ENCODE measurements around the gene GNAZ.
A peak's percentile ranks its signal among the peaks of the same experiment; 100 is the strongest.
"Not testable (repeated sequence)": the region's sequence is repeated elsewhere in the genome, so short reads cannot be mapped to it uniquely, and the experiment has no call there.

Gene GNAZ

GRCh38 chr22:23133922-23134321 is 63.6 kb downstream of the GNAZ start:
- no peak for DNase-seq (ENCODE audit: low spot score)

GRCh38 chr22:23136991-23137390 is 66.7 kb downstream of the GNAZ start:
- not testable (repeated sequence) for DNase-seq (ENCODE audit: low spot score)

GRCh38 chr22:23137468-23137867 is 67.1 kb downstream of the GNAZ start:
- no peak for DNase-seq (ENCODE audit: low spot score)

- DNase-seq (ENCODE audit: low spot score), result no peak
Measured at GRCh38 chr22:23137905-23138561, 67.7 kb downstream of the GNAZ start.

GRCh38 chr22:23138584-23139435 is 68.5 kb downstream of the GNAZ start:
- no peak for DNase-seq (ENCODE audit: low spot score)

- DNase-seq (ENCODE audit: low spot score), result no peak
Measured at GRCh38 chr22:23140385-23140784, 70.1 kb downstream of the GNAZ start.

- no peak for DNase-seq (ENCODE audit: low spot score)
Measured at GRCh38 chr22:23142546-23143105, 72.3 kb downstream of the GNAZ start.

GRCh38 chr22:23143119-23143518 is 72.8 kb downstream of the GNAZ start:
- DNase-seq (ENCODE audit: low spot score), result no peak

GRCh38 chr22:23144432-23144831 is 74.1 kb downstream of the GNAZ start:
- no peak for DNase-seq (ENCODE audit: low spot score)

GRCh38 chr22:23144932-23145877 is 74.9 kb downstream of the GNAZ start, which contains the start of gene RAB36:
TSS of gene RAB36 (plus strand) at chr22:23145477. CDS start at chr22:23146617, 1,140 bp downstream.
- peak; percentile 99 for DNase-seq (ENCODE audit: low spot score)

- no peak for DNase-seq (ENCODE audit: low spot score)
Measured at GRCh38 chr22:23145878-23146470, 75.7 kb downstream of the GNAZ start.

GRCh38 chr22:23146478-23147205 is 76.3 kb downstream of the GNAZ start:
- no peak for DNase-seq (ENCODE audit: low spot score)

GRCh38 chr22:23147617-23148387 is 77.5 kb downstream of the GNAZ start:
- no peak for DNase-seq (ENCODE audit: low spot score)

- no peak for DNase-seq (ENCODE audit: low spot score)
Measured at GRCh38 chr22:23149743-23150238, 79.5 kb downstream of the GNAZ start.

- no peak for DNase-seq (ENCODE audit: low spot score)
Measured at GRCh38 chr22:23150762-23151161, 80.4 kb downstream of the GNAZ start.

GRCh38 chr22:23151827-23152226 is 81.5 kb downstream of the GNAZ start:
- DNase-seq (ENCODE audit: low spot score), result no peak

- no peak for DNase-seq (ENCODE audit: low spot score)
Measured at GRCh38 chr22:23152238-23153114, 82.2 kb downstream of the GNAZ start.

- no peak for DNase-seq (ENCODE audit: low spot score)
Measured at GRCh38 chr22:23153994-23154393, 83.7 kb downstream of the GNAZ start.

GRCh38 chr22:23154461-23154860 is 84.1 kb downstream of the GNAZ start:
- no peak for DNase-seq (ENCODE audit: low spot score)

All from AG08395 (cell line).